Measurements from ENCODE around the gene CCR7.

DNA sequence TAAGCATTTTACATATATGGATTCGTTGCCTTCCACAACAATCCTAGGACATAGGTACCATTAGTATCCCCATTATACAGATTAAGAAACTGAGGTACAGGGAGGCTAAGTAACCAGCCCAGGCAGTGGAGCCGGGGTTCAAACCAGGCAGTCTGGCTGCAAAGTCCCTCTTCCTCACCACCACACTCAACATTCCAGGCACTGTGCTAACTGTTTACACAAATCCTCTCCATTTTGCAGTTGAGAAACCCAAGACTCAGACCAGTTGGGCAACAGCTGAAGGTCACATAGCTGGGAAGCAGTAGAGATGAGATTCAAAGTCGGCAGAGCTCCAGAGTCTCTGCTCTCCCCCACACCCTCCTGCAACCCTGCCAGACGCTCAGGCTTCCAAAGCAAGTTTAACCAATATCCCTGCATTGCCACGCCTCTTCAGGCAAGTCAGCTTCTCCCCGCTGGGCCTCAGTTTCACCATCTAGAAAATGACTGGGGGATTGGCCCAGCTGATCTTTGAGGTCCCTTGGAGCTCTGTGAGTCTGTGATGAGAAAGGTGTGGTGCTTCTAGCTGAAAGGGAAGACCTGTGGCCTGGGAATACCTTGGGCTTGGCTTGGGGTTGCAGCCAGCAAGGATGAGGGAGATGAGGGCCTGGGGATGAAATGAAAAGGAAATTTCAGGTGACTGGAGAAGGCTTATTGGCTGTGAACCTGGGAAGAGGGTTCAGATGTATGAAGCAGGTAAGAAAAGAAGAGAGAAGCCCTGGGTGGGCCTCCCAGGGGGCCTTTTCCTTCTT, 14.0 kb downstream of the CCR7 start:
- TF ChIP-seq, protein P1, sequence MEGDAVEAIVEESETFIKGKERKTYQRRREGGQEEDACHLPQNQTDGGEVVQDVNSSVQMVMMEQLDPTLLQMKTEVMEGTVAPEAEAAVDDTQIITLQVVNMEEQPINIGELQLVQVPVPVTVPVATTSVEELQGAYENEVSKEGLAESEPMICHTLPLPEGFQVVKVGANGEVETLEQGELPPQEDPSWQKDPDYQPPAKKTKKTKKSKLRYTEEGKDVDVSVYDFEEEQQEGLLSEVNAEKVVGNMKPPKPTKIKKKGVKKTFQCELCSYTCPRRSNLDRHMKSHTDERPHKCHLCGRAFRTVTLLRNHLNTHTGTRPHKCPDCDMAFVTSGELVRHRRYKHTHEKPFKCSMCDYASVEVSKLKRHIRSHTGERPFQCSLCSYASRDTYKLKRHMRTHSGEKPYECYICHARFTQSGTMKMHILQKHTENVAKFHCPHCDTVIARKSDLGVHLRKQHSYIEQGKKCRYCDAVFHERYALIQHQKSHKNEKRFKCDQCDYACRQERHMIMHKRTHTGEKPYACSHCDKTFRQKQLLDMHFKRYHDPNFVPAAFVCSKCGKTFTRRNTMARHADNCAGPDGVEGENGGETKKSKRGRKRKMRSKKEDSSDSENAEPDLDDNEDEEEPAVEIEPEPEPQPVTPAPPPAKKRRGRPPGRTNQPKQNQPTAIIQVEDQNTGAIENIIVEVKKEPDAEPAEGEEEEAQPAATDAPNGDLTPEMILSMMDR (IDR thresholded peaks at IDR 0.05; ENCODE audit: insufficient read depth, low read length), result no peak
- TF ChIP-seq, protein P2, sequence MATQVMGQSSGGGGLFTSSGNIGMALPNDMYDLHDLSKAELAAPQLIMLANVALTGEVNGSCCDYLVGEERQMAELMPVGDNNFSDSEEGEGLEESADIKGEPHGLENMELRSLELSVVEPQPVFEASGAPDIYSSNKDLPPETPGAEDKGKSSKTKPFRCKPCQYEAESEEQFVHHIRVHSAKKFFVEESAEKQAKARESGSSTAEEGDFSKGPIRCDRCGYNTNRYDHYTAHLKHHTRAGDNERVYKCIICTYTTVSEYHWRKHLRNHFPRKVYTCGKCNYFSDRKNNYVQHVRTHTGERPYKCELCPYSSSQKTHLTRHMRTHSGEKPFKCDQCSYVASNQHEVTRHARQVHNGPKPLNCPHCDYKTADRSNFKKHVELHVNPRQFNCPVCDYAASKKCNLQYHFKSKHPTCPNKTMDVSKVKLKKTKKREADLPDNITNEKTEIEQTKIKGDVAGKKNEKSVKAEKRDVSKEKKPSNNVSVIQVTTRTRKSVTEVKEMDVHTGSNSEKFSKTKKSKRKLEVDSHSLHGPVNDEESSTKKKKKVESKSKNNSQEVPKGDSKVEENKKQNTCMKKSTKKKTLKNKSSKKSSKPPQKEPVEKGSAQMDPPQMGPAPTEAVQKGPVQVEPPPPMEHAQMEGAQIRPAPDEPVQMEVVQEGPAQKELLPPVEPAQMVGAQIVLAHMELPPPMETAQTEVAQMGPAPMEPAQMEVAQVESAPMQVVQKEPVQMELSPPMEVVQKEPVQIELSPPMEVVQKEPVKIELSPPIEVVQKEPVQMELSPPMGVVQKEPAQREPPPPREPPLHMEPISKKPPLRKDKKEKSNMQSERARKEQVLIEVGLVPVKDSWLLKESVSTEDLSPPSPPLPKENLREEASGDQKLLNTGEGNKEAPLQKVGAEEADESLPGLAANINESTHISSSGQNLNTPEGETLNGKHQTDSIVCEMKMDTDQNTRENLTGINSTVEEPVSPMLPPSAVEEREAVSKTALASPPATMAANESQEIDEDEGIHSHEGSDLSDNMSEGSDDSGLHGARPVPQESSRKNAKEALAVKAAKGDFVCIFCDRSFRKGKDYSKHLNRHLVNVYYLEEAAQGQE (IDR thresholded peaks at IDR 0.05; ENCODE audit: insufficient replicate concordance, low read depth), result no peak
- TF ChIP-seq POLR2AphosphoS5 (IDR thresholded peaks at IDR 0.05; ENCODE audit: low read depth), result no peak

Measured in HL-60 (cell line).